ENCODE results near the gene ADAMTS18.

GRCh38 chr16:77396461-77396860, 38.4 kb downstream of the ADAMTS18 start:
- TF ChIP-seq POLR2AphosphoS5 (IDR thresholded peaks at IDR 0.05; ENCODE audit: low read depth, low read length) (no peak), REST (IDR thresholded peaks at IDR 0.05; ENCODE audit: insufficient read depth in 1 of 2, low read depth in 2 of 2, low read length in 2 of 2) (no peak), SIN3A (IDR thresholded peaks at IDR 0.05; ENCODE audit: borderline replicate concordance, insufficient read depth, low read length) (no peak)
